Naive thymus-derived CD8-positive, alpha-beta T cell (primary cell): ENCODE measurements around the gene LYST. TPM values are rescaled to one million over a fixed set of nuclear protein-coding genes. Genes with fewer than 3 reads are reported as not detected.

Experiments used
- ATAC-seq, 2 donors: fragments of 150-1000 bp; cut with Tn5 transposase in 1 of 2; sonication (Bioruptor Pico), chemical (Tn5 transposase) in 1 of 2; 1 replicate in 1 of 2; 2 replicates in 1 of 2; pipeline ENCODE4 v1.10.0; 2021; ENCODE audit warnings: mild to moderate bottlenecking in 2 of 2, moderate library complexity in 2 of 2
- POLR2A ChIA-PET: fragments of 350-600 bp; sonication (Branson Sonifier 250); formaldehyde crosslinking; loops from one replicate; lab custom pipeline; 2021; ENCODE audit warnings: antibody characterized with exemption; lab: Charles Lee
- DNase-seq, 10 donors: peaks; one replicate each; pipeline versions ENCODE4 v3.0.0 to v3.0.0-alpha.2; 2020 to 2022
- H3K27ac Mint-ChIP-seq, 10 donors: one replicate each; pipeline ENCODE4 v1.8.0; 2020 to 2022; ENCODE audit warnings: mild to moderate bottlenecking in 10 of 10, mixed read lengths in 10 of 10, moderate library complexity in 4 of 10, inconsistent platforms in 1 of 10
- H3K27me3 Mint-ChIP-seq, 5 donors: one replicate each; pipeline ENCODE4 v1.8.0; 2021 to 2022; ENCODE audit warnings: mixed read lengths in 5 of 5
- H3K36me3 Mint-ChIP-seq, 3 donors: one replicate each; pipeline ENCODE4 v1.8.0; 2020 to 2022; ENCODE audit warnings: mixed read lengths in 3 of 3, mild to moderate bottlenecking in 2 of 3, inconsistent platforms in 1 of 3
- H3K4me1 Mint-ChIP-seq, 4 donors: one replicate each; pipeline ENCODE4 v1.8.0; 2021 to 2022; ENCODE audit warnings: mixed read lengths in 4 of 4
- H3K4me3 Mint-ChIP-seq, 10 donors: one replicate each; pipeline ENCODE4 v1.8.0; 2020 to 2022; ENCODE audit warnings: mild to moderate bottlenecking in 10 of 10, mixed read lengths in 10 of 10, moderate library complexity in 6 of 10, inconsistent platforms in 1 of 10
- H3K9me3 Mint-ChIP-seq, 9 donors: one replicate each; pipeline ENCODE4 v1.8.0; 2020 to 2022; ENCODE audit warnings: mixed read lengths in 9 of 9, mild to moderate bottlenecking in 3 of 9, inconsistent platforms in 1 of 9, moderate library complexity in 1 of 9
- polyA plus RNA-seq, 3 donors: library from polyadenylated mRNA; unstranded; fragments of 300-500 nt; fragmentation: Illumina TruSeq; gene quantifications; one replicate each; pipeline ENCODE4 v1.2.3, GENCODE V29; 2021
- total RNA-seq, 8 experiments: library from RNA in 2 of 8; stranded (reverse) in 2 of 8; gene quantifications; one replicate each; pipeline ENCODE4 v1.2.3 and lab custom pipeline; 2021 to 2026

The LYST gene
- total and polyA plus RNA-seq, 5 experiments from 2014 or later, result 6.4 to 27.2 (median 10.9) TPM

GRCh38 chr1:235675152-235675890 is 191.4 kb downstream of the LYST start:
- POLR2A ChIA-PET, result no interaction called here
- no peak overlapping the region for H3K4me3 Mint-ChIP-seq
- peaks cover 62 to 83% (median 78%) of the 10 kb centered on the region in 3 donors for H3K36me3 Mint-ChIP-seq
- no peak overlapping the region for H3K27ac Mint-ChIP-seq
- ATAC-seq (no peak), DNase-seq (no peak)
- peaks cover 31 to 66% (median 46%) of the 10 kb centered on the region in 9 donors for H3K9me3 Mint-ChIP-seq
- H3K4me1 Mint-ChIP-seq, result no peaks in the 10 kb centered on the region
- H3K27me3 Mint-ChIP-seq, result no peaks in the 10 kb centered on the region

- H3K4me1 Mint-ChIP-seq, result no peaks in the 10 kb centered on the region
- no peak overlapping the region for H3K4me3 Mint-ChIP-seq
- DNase-seq, result no peak
- no peak overlapping the region for H3K27ac Mint-ChIP-seq
- no peak for ATAC-seq
- H3K9me3 Mint-ChIP-seq, result peaks cover 31 to 80% (median 50%) of the 10 kb centered on the region in 9 donors
- POLR2A ChIA-PET, result no interaction called here
- no peaks in the 10 kb centered on the region for H3K27me3 Mint-ChIP-seq
- H3K36me3 Mint-ChIP-seq, result peaks cover 73 to 89% (median 83%) of the 10 kb centered on the region in 3 donors
Measured at GRCh38 chr1:235673981-235674380, 192.7 kb downstream of the LYST start.

GRCh38 chr1:235671992-235672391 is 194.7 kb downstream of the LYST start:
- ATAC-seq (no peak), DNase-seq (no peak)
- Mint-ChIP-seq H3K4me1 (no peaks in the 10 kb centered on the region), H3K27me3 (no peaks in the 10 kb centered on the region), H3K4me3 (no peak overlapping the region), H3K27ac (no peak overlapping the region), H3K9me3 (peaks cover 31 to 84% (median 50%) of the 10 kb centered on the region in 9 donors), H3K36me3 (peaks cover 79 to 87% (median 87%) of the 10 kb centered on the region in 3 donors)
- POLR2A ChIA-PET, result no interaction called here

DNA sequence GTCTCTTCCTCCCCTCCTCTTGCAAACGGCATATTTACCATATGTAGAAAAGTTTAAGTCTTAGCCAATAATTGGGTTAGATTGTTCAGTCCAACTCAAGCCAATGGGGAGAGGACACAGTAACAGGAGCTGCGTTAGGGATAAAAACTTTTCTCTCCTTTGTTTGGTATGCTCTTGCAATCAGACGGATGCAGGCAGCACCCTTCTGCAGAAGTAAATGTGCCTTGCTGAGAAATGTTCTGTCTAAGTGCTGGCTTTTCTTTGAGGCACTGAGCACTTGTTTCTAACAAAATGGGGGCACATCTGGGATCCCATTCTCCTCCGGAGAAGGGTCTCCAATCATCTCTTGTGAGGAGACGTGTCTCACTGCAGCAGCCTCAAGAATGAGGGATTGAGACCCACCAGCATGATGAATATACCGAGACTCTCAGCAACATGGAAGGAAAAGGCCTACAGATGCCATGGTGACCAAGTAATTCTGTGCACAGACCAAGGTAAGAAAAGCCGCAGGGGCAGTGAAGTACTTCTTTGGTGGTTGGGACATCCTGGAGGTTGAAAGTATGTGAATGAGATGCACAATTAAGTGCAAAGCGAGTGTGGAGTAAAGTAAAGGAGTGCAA is 196.4 kb downstream of the LYST start:
- ATAC-seq (no peak), DNase-seq (no peak)
- Mint-ChIP-seq H3K9me3 (peaks cover 24 to 67% (median 44%) of the 10 kb centered on the region in 9 donors), H3K4me3 (no peak overlapping the region), H3K4me1 (no peaks in the 10 kb centered on the region), H3K27ac (no peak overlapping the region), H3K36me3 (peaks cover 65 to 71% (median 70%) of the 10 kb centered on the region in 3 donors), H3K27me3 (no peaks in the 10 kb centered on the region)
- POLR2A ChIA-PET, result no interaction called here

- H3K27ac Mint-ChIP-seq, result no peak overlapping the region
- peaks cover 23 to 57% (median 44%) of the 10 kb centered on the region in 9 donors for H3K9me3 Mint-ChIP-seq
- POLR2A ChIA-PET, result no interaction called here
- DNase-seq (no peak), ATAC-seq (no peak)
- H3K4me1 Mint-ChIP-seq, result no peaks in the 10 kb centered on the region
- H3K27me3 Mint-ChIP-seq, result no peaks in the 10 kb centered on the region
- peaks cover 55 to 69% (median 63%) of the 10 kb centered on the region in 3 donors for H3K36me3 Mint-ChIP-seq
- no peak overlapping the region for H3K4me3 Mint-ChIP-seq
Measured at GRCh38 chr1:235669277-235669676, 197.4 kb downstream of the LYST start.

GRCh38 chr1:235663628-235664027 is 203.1 kb downstream of the LYST start:
- Mint-ChIP-seq H3K27ac (no peak overlapping the region), H3K9me3 (peaks cover 0 to 3% (median 0%) of the 10 kb centered on the region in 9 donors), H3K27me3 (no peaks in the 10 kb centered on the region), H3K36me3 (peaks cover 7 to 51% (median 35%) of the 10 kb centered on the region in 3 donors), H3K4me3 (no peak overlapping the region), H3K4me1 (no peaks in the 10 kb centered on the region)
- POLR2A ChIA-PET, result no interaction called here
- DNase-seq (no peak), ATAC-seq (no peak)

DNA sequence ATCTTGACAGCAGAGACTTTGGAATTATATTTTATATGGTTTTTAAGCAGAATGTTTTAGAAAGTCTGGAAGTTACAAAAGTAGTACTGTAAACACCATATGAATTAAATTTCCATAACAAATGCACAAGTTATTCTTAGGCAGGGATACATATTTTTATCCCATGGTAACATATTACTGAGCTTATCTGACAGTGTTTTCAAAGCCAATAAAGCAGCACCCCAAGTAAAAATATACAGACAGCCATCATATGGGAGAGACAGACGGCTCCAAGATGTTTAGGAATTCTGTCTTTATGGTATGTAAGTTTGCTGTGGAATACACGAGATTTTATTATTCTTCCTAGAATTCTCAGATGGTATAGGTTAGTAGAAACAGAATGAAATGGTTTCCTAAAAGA is 205.1 kb downstream of the LYST start:
- no peaks in the 10 kb centered on the region for H3K4me1 Mint-ChIP-seq
- H3K4me3 Mint-ChIP-seq, result no peak overlapping the region
- peaks cover 8 to 44% (median 31%) of the 10 kb centered on the region in 3 donors for H3K36me3 Mint-ChIP-seq
- H3K27me3 Mint-ChIP-seq, result peaks cover 0 to 8% (median 0%) of the 10 kb centered on the region in 5 donors
- no peak overlapping the region for H3K27ac Mint-ChIP-seq
- DNase-seq (no peak), ATAC-seq (no peak)
- POLR2A ChIA-PET, result no interaction called here
- H3K9me3 Mint-ChIP-seq, result peaks cover 0 to 3% (median 0%) of the 10 kb centered on the region in 9 donors

- ATAC-seq (no peak), DNase-seq (no peak)
- Mint-ChIP-seq H3K36me3 (peaks cover 17 to 37% (median 36%) of the 10 kb centered on the region in 3 donors), H3K27ac (no peak overlapping the region), H3K4me3 (no peak overlapping the region), H3K27me3 (peaks cover 0 to 31% (median 7%) of the 10 kb centered on the region in 5 donors), H3K4me1 (no peaks in the 10 kb centered on the region), H3K9me3 (peaks cover 0 to 16% (median 10%) of the 10 kb centered on the region in 9 donors)
- POLR2A ChIA-PET, result interaction anchor here (1.3 kb wide), 1 partner anchor 16 kb away, joined by 5 read pairs; no protein-coding TSS in a partner anchor
Measured at GRCh38 chr1:235659186-235659771, 207.4 kb downstream of the LYST start.

DNA sequence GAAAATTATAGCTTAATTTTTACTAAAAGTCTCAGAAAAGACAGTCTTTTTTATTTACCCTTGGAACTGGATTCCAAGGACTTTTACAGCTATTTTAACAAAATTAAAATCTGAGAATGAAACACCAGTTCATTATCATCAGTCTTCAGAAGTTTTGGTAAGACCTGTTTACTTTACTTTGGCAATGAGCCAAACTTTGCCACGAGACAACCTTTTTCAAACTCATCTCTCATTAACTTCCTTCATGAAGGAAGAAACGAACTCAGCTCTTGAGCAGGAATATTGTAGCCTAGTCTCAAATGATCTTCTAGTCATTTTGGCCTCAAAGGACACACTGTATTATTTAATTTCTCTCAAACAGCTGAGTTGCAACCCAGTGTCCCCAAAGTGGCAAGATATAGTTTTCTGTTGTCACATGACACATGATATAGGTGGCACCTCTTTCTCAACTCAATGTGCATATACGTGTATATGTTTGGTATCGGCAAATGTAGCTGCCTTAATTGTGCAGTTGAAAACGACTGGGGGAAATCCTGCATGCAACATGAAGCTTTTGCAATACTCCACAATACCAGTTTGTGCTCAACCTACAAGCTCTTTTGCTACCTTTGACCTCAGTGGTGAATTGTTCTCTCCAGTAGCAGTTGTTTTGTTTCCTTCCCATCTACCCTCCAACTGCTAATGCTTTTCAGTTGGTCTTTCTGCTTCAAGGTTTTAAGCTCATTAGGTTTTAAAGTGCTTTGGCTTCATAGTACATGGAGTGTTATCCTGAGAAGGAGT is 208.8 kb downstream of the LYST start:
- no peak for ATAC-seq
- POLR2A ChIA-PET, result interaction anchor here (1.3 kb wide), 1 partner anchor 15 kb away, joined by 5 read pairs; no protein-coding TSS in a partner anchor
- Mint-ChIP-seq H3K27me3 (peaks cover 5 to 44% (median 17%) of the 10 kb centered on the region in 5 donors), H3K9me3 (peaks cover 0 to 30% (median 16%) of the 10 kb centered on the region in 9 donors), H3K27ac (no peak overlapping the region), H3K4me1 (no peaks in the 10 kb centered on the region), H3K36me3 (peaks cover 20 to 33% (median 25%) of the 10 kb centered on the region in 3 donors), H3K4me3 (no peak overlapping the region)
- no peak for DNase-seq

DNA sequence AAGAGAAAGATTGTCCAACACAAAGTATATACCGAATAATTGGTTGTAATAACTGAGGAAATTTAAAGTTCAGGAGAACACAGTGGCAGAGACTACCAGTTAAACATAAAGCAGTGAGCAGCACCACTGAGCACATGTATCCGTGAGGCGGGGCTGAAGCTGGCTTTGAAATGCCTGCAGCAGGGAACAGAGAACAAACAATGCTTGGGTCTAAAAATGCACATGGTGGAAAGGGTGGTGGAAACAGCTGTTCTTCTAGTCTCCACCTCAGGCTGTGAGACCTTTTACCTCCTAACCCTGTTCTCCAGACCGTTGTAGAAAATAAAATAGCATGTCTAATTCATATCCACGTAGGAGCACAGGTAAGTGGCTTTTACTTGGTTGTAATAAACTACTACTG is 209.4 kb downstream of the LYST start:
- Mint-ChIP-seq H3K27me3 (peaks cover 11 to 51% (median 23%) of the 10 kb centered on the region in 5 donors), H3K4me3 (no peak overlapping the region), H3K4me1 (no peaks in the 10 kb centered on the region), H3K27ac (no peak overlapping the region), H3K36me3 (peaks cover 19 to 28% (median 24%) of the 10 kb centered on the region in 3 donors), H3K9me3 (peaks cover 0 to 35% (median 16%) of the 10 kb centered on the region in 9 donors)
- DNase-seq, result no peak
- no peak for ATAC-seq
- POLR2A ChIA-PET, result no interaction called here

GRCh38 chr1:235652364-235652763 is 214.3 kb downstream of the LYST start:
- Mint-ChIP-seq H3K9me3 (peaks cover 0 to 35% (median 16%) of the 10 kb centered on the region in 9 donors), H3K27ac (no peak overlapping the region), H3K4me1 (peaks cover 4 to 18% (median 14%) of the 10 kb centered on the region in 4 donors), H3K4me3 (peak overlapping the region in 1 of 10 donors; percentile 34), H3K27me3 (peaks cover 35 to 84% (median 55%) of the 10 kb centered on the region in 5 donors), H3K36me3 (peaks cover 13 to 29% (median 16%) of the 10 kb centered on the region in 3 donors)
- ATAC-seq (no peak), DNase-seq (no peak)
- POLR2A ChIA-PET, result no interaction called here

GRCh38 chr1:235651170-235651806 is 215.4 kb downstream of the LYST start:
- DNase-seq (no peak), ATAC-seq (no peak)
- Mint-ChIP-seq H3K4me1 (peaks cover 4 to 18% (median 14%) of the 10 kb centered on the region in 4 donors), H3K4me3 (peak overlapping the region; percentile 34 to 87 (median 72)), H3K36me3 (peaks cover 13 to 26% (median 18%) of the 10 kb centered on the region in 3 donors), H3K27ac (peak overlapping the region in 3 of 10 donors; percentile 27 to 59 (median 30)), H3K27me3 (peaks cover 39 to 84% (median 64%) of the 10 kb centered on the region in 5 donors), H3K9me3 (peaks cover 0 to 35% (median 16%) of the 10 kb centered on the region in 9 donors)
- POLR2A ChIA-PET, result no interaction called here
